HepG2 (cell line): Measurements from ENCODE around the gene STK24. TPM values are rescaled to one million over a fixed set of nuclear protein-coding genes. Genes with fewer than 3 reads are reported as not detected.
A peak's percentile ranks its signal among the peaks of the same experiment; 100 is the strongest.

Experiments used
- ARHGAP35 ChIP-seq: sonication (generic); formaldehyde crosslinking; IDR thresholded peaks from 2 replicates; pipeline ENCODE4 v1.9.0; 2022; ENCODE audit warnings: mild to moderate bottlenecking, inconsistent platforms, moderate library complexity, missing genetic modification reagents, borderline replicate concordance
- CBX2 ChIP-seq, 2 experiments: fragments of 200-600 bp in 1 of 2; sonication (generic); formaldehyde crosslinking in 1 of 2; IDR thresholded peaks; 2 replicates each; pipeline versions ENCODE4 v1.7.0 to v1.8.1; 2018 to 2022; ENCODE audit warnings: low read depth in 2 of 2, low read length in 1 of 2, mild to moderate bottlenecking in 1 of 2, missing genetic modification reagents in 1 of 2
- HDAC1 ChIP-seq: sonication (generic); formaldehyde crosslinking; IDR thresholded peaks from 2 replicates; pipeline ENCODE4 v1.5.1; 2020; ENCODE audit warnings: mild to moderate bottlenecking, missing genetic modification reagents
- HOXA3 ChIP-seq: sonication (generic); formaldehyde crosslinking; IDR thresholded peaks from 2 replicates; pipeline ENCODE4 v1.5.0; 2020; ENCODE audit warnings: missing genetic modification reagents
- IRX3 ChIP-seq: sonication (generic); formaldehyde crosslinking; IDR thresholded peaks from 2 replicates; pipeline ENCODE4 v1.8.1; 2023; ENCODE audit warnings: mild to moderate bottlenecking, low read depth, missing genetic modification reagents, borderline replicate concordance
- LBX2 ChIP-seq: sonication (generic); formaldehyde crosslinking; IDR thresholded peaks from 2 replicates; pipeline ENCODE4 v1.5.0; 2020; ENCODE audit warnings: missing genetic modification reagents, mild to moderate bottlenecking, borderline replicate concordance
- LCORL ChIP-seq, 2 experiments: fragments of 450-650 bp in 1 of 2; sonication (generic) in 1 of 2; formaldehyde crosslinking in 1 of 2; IDR thresholded peaks; 2 replicates each; pipeline versions ENCODE4 v1.5.0 to v1.6.1; 2017 to 2020; ENCODE audit warnings: antibody characterized with exemption in 1 of 2, missing genetic modification reagents in 1 of 2
- NFRKB ChIP-seq: fragments of 450-650 bp; IDR thresholded peaks from 2 replicates; pipeline ENCODE4 v1.6.1; 2017
- RARG ChIP-seq: sonication (generic); formaldehyde crosslinking; IDR thresholded peaks from 2 replicates; pipeline ENCODE4 v1.4.0; 2020; ENCODE audit warnings: low read depth, mild to moderate bottlenecking, missing genetic modification reagents
- RBM22 ChIP-seq: fragments of 200-400 bp; formaldehyde crosslinking; optimal IDR thresholded peaks from 2 replicates; pipeline ENCODE3; 2017; ENCODE audit warnings: mild to moderate bottlenecking, low read length, moderate library complexity
- RORA ChIP-seq: sonication (generic); formaldehyde crosslinking; IDR thresholded peaks from 2 replicates; pipeline ENCODE4 v1.5.0; 2020; ENCODE audit warnings: mild to moderate bottlenecking, missing genetic modification reagents, moderate library complexity
- SALL1 ChIP-seq: sonication (generic); formaldehyde crosslinking; IDR thresholded peaks from 2 replicates; pipeline ENCODE4 v1.8.0; 2022; ENCODE audit warnings: mild to moderate bottlenecking, missing genetic modification reagents
- SPEN ChIP-seq: sonication (generic); formaldehyde crosslinking; IDR thresholded peaks from 2 replicates; pipeline ENCODE4 v1.5.1; 2020; ENCODE audit warnings: low read depth, mild to moderate bottlenecking, missing genetic modification reagents
- THAP9 ChIP-seq: sonication (generic); formaldehyde crosslinking; IDR thresholded peaks from 2 replicates; pipeline ENCODE4; 2020; ENCODE audit warnings: missing genetic modification reagents, mild to moderate bottlenecking, borderline replicate concordance
- TMF1 ChIP-seq: sonication (generic); formaldehyde crosslinking; IDR thresholded peaks from 2 replicates; pipeline ENCODE4 v1.8.1; 2022; ENCODE audit warnings: low read depth, missing genetic modification reagents
- ZNF274 ChIP-seq: sonication (generic); formaldehyde crosslinking; IDR thresholded peaks from 2 replicates; pipeline ENCODE4 v1.5.1; 2020; ENCODE audit warnings: mild to moderate bottlenecking, missing genetic modification reagents
- ZNF33A ChIP-seq: sonication (generic); formaldehyde crosslinking; IDR thresholded peaks from 2 replicates; pipeline ENCODE4 v1.5.1; 2020; ENCODE audit warnings: missing genetic modification reagents, mild to moderate bottlenecking, moderate library complexity, borderline replicate concordance
- polyA plus RNA-seq, 8 experiments: library from polyadenylated mRNA; depleted of rRNA in 3 of 8; stranded (reverse) in 7 of 8; unstranded in 1 of 8; fragments of >200 nt; fragmentation: Illumina TruSeq in 4 of 8; extraction: Trizol in 4 of 8; gene quantifications; 2 replicates each; pipeline versions ENCODE4 v1.2.1 to v1.2.3, GENCODE V29; 2011 to 2016; ENCODE audit warnings: low read depth in 4 of 8, missing spikeins in 1 of 8, mixed read lengths in 1 of 8; ENCODE audit not compliant: insufficient read depth in 1 of 8
- total RNA-seq, 5 experiments: library from RNA; depleted of rRNA; stranded (reverse); fragments of >200 nt; fragmentation: Illumina TruSeq; extraction: Trizol; gene quantifications; 2 replicates each; pipeline ENCODE4 v1.2.3, GENCODE V29; 2016; ENCODE audit warnings: low read depth in 1 of 5
- TF ChIP-seq, protein P1 (sequence below): sonication (generic); formaldehyde crosslinking; IDR thresholded peaks from 2 replicates; pipeline ENCODE4 v1.4.0; 2020; ENCODE audit warnings: missing genetic modification reagents
- TF ChIP-seq, protein P2 (sequence below): sonication (generic); formaldehyde crosslinking; IDR thresholded peaks from 2 replicates; pipeline ENCODE4 v1.5.1; 2020; ENCODE audit warnings: mild to moderate bottlenecking, missing genetic modification reagents, moderate library complexity

STK24 gene
- total and polyA plus RNA-seq, 2 of the 13 experiments (the other 11 are each of a cell fraction or from before 2014, with no cell fraction given), result 51.3 to 73.0 TPM

DNA sequence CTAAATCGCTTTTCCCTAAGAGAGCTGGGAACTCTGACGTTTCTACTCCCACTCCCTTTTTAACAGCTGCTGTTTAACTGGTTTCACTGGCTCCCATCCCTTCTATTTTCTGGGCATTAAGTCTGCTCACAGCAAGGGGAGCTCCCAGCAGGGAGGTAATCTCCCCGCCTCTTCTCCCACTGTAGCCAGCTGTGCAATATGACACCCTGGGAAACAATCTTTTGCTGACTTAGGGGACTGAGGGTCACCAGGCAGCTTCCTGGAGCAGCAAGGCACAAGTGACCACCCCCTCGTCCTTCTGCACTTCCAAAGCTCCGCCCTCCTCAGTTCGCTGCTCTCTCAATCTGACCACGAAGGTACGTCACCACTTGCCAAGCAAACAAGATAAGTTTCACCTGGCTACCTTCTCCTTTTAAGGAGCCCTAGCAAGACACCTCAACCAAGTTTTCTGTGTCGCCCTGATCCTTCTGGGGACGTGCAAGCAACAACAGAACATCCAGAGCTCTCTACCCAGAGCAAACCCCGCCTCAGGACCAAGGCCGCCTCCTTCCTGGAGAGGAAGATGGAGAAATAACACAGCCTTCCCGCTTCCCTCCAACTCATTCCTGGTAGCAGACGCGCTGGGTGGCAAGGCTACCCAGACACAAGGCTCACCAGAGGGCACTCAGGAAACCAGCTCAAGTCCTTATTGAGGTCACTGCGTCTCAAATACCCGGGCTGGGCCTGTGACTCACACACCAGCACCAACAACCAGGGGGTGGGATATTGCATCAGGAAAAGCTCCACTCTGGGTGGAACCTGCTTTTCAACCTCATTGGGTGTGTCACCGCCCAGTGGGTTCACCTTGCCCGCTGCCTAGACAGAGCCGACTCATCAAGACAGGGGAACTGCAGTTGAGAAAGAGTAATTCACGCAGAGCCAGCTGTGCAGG is 92.4 kb downstream of the STK24 start (continued):
- no peak for TF ChIP-seq CBX2 (IDR thresholded peaks at IDR 0.05; ENCODE audit: low read depth, low read length)
- TF ChIP-seq CBX2 (CRISPR knock-in tag; IDR thresholded peaks at IDR 0.05; ENCODE audit: low read depth), result no peak
- no peak for TF ChIP-seq LBX2
- peak; percentile 26 for TF ChIP-seq HOXA3 (CRISPR knock-in tag)
- peak; percentile 36; the same call in 1 of the 2 replicates for TF ChIP-seq THAP9 (CRISPR knock-in tag)
- TF ChIP-seq NFRKB, result no peak
- TF ChIP-seq HDAC1, result peak; percentile 48
- TF ChIP-seq ARHGAP35 (CRISPR knock-in tag), result no peak
- no peak for TF ChIP-seq LCORL (IDR thresholded peaks at IDR 0.05)
- TF ChIP-seq LCORL (CRISPR knock-in tag; IDR thresholded peaks at IDR 0.05), result peak; percentile 2; the same call in 1 of the 2 replicates
- TF ChIP-seq RBM22, result no peak
- no peak for TF ChIP-seq IRX3 (CRISPR knock-in tag)
- TF ChIP-seq, protein P1, sequence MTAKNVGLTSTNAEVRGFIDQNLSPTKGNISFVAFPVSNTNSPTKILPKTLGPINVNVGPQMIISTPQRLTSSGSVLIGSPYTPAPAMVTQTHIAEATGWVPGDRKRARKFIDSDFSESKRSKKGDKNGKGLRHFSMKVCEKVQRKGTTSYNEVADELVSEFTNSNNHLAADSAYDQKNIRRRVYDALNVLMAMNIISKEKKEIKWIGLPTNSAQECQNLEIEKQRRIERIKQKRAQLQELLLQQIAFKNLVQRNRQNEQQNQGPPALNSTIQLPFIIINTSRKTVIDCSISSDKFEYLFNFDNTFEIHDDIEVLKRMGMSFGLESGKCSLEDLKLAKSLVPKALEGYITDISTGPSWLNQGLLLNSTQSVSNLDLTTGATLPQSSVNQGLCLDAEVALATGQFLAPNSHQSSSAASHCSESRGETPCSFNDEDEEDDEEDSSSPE (CRISPR knock-in tag), result no peak
- TF ChIP-seq SPEN (CRISPR knock-in tag), result peak; percentile 86; the same call in 1 of the 2 replicates
- TF ChIP-seq ZNF33A (CRISPR knock-in tag), result no peak
- TF ChIP-seq RARG (CRISPR knock-in tag), result no peak
- no peak for TF ChIP-seq TMF1 (CRISPR knock-in tag)
- TF ChIP-seq SALL1, result peak; percentile 44
- TF ChIP-seq, protein P2, sequence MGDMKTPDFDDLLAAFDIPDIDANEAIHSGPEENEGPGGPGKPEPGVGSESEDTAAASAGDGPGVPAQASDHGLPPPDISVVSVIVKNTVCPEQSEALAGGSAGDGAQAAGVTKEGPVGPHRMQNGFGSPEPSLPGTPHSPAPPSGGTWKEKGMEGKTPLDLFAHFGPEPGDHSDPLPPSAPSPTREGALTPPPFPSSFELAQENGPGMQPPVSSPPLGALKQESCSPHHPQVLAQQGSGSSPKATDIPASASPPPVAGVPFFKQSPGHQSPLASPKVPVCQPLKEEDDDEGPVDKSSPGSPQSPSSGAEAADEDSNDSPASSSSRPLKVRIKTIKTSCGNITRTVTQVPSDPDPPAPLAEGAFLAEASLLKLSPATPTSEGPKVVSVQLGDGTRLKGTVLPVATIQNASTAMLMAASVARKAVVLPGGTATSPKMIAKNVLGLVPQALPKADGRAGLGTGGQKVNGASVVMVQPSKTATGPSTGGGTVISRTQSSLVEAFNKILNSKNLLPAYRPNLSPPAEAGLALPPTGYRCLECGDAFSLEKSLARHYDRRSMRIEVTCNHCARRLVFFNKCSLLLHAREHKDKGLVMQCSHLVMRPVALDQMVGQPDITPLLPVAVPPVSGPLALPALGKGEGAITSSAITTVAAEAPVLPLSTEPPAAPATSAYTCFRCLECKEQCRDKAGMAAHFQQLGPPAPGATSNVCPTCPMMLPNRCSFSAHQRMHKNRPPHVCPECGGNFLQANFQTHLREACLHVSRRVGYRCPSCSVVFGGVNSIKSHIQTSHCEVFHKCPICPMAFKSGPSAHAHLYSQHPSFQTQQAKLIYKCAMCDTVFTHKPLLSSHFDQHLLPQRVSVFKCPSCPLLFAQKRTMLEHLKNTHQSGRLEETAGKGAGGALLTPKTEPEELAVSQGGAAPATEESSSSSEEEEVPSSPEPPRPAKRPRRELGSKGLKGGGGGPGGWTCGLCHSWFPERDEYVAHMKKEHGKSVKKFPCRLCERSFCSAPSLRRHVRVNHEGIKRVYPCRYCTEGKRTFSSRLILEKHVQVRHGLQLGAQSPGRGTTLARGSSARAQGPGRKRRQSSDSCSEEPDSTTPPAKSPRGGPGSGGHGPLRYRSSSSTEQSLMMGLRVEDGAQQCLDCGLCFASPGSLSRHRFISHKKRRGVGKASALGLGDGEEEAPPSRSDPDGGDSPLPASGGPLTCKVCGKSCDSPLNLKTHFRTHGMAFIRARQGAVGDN, result peak; percentile 74
- no peak for TF ChIP-seq RORA (CRISPR knock-in tag)
- 0 out of 2 replicates have a peak, but pooled peaks have one; percentile 37 for TF ChIP-seq ZNF274 (CRISPR knock-in tag)
